ENCODE measurements around the gene PRPF38B. TPM values are rescaled to one million over a fixed set of nuclear protein-coding genes. Genes with fewer than 3 reads are reported as not detected.
"Not testable (repeated sequence)": the region's sequence is repeated elsewhere in the genome, so short reads cannot be mapped to it uniquely, and the experiment has no call there.

The PRPF38B gene
- polyA plus RNA-seq, 4 donors: 22.7 to 68.5 (median 26.6) TPM

- Histone ChIP-seq H3K4me1 (ENCODE audit: control insufficient read depth in 3 of 3, insufficient read depth in 2 of 3, low read depth in 1 of 3, low read length in 2 of 3) (peaks cover 0 to 2% (median 0%) of the 10 kb centered on the region in 3 donors), H3K9me3 (ENCODE audit: control insufficient read depth in 2 of 2, insufficient read depth in 1 of 2, low read depth in 1 of 2, low read length in 1 of 2) (no peaks in the 10 kb centered on the region), H3K36me3 (ENCODE audit: control insufficient read depth in 3 of 3, insufficient read depth in 2 of 3, low read depth in 1 of 3, low read length in 3 of 3) (no peaks in the 10 kb centered on the region), H3K4me3 (ENCODE audit: low read depth in 1 of 3, low read length in 3 of 3) (no peak overlapping the region), H3K27me3 (ENCODE audit: control insufficient read depth in 3 of 3, insufficient read depth in 3 of 3, low read length in 3 of 3) (peaks cover 0 to 2% (median 0%) of the 10 kb centered on the region in 3 donors), H3K27ac (ENCODE audit: low read depth in 1 of 3, low read length in 2 of 3) (no peak overlapping the region)
- no peak for DNase-seq
- 41 to 51% (median 50%) methylated on average over 2 of the region's 2 CpGs for WGBS, 3 donors
- no peak for FAIRE-seq
Observed at GRCh38 chr1:108686614-108687313, 5.3 kb upstream of the PRPF38B start.

- Histone ChIP-seq H3K36me3 (ENCODE audit: control insufficient read depth in 3 of 3, insufficient read depth in 2 of 3, low read depth in 1 of 3, low read length in 3 of 3) (peaks cover 0 to 2% (median 0%) of the 10 kb centered on the region in 3 donors), H3K27ac (ENCODE audit: low read depth in 1 of 3, low read length in 2 of 3) (peak overlapping the region; percentile 94 to 99 (median 97)), H3K4me3 (ENCODE audit: low read depth in 1 of 3, low read length in 3 of 3) (peak overlapping the region; percentile 74 to 87 (median 77)), H3K9me3 (ENCODE audit: control insufficient read depth in 2 of 2, insufficient read depth in 1 of 2, low read depth in 1 of 2, low read length in 1 of 2) (no peaks in the 10 kb centered on the region), H3K27me3 (ENCODE audit: control insufficient read depth in 3 of 3, insufficient read depth in 3 of 3, low read length in 3 of 3) (no peaks in the 10 kb centered on the region), H3K4me1 (ENCODE audit: control insufficient read depth in 3 of 3, insufficient read depth in 2 of 3, low read depth in 1 of 3, low read length in 2 of 3) (peaks cover 0 to 2% (median 0%) of the 10 kb centered on the region in 3 donors)
- FAIRE-seq (no peak), DNase-seq (peak in 1 of 2 donors; percentile 14)
- 7 to 15% (median 10%) methylated on average over 12 of the region's 12 CpGs for WGBS, 3 donors
Observed at GRCh38 chr1:108691128-108691941, 775 bp upstream of the PRPF38B start.

- FAIRE-seq (no peak), DNase-seq (peak; percentile 72 to 82)
- Histone ChIP-seq H3K9me3 (ENCODE audit: control insufficient read depth in 2 of 2, insufficient read depth in 1 of 2, low read depth in 1 of 2, low read length in 1 of 2) (no peaks in the 10 kb centered on the region), H3K4me1 (ENCODE audit: control insufficient read depth in 3 of 3, insufficient read depth in 2 of 3, low read depth in 1 of 3, low read length in 2 of 3) (peaks cover 0 to 3% (median 2%) of the 10 kb centered on the region in 3 donors), H3K4me3 (ENCODE audit: low read depth in 1 of 3, low read length in 3 of 3) (peak overlapping the region; percentile 74 to 87 (median 77)), H3K27ac (ENCODE audit: low read depth in 1 of 3, low read length in 2 of 3) (peak overlapping the region; percentile 94 to 99 (median 97)), H3K36me3 (ENCODE audit: control insufficient read depth in 3 of 3, insufficient read depth in 2 of 3, low read depth in 1 of 3, low read length in 3 of 3) (peaks cover 3 to 6% (median 4%) of the 10 kb centered on the region in 3 donors), H3K27me3 (ENCODE audit: control insufficient read depth in 3 of 3, insufficient read depth in 3 of 3, low read length in 3 of 3) (no peaks in the 10 kb centered on the region)
- 0 to 1% (median 0%) methylated on average over 34 to 36 of the region's 36 CpGs for whole genome bisulfite sequencing, 3 donors
Observed at GRCh38 chr1:108692724-108693655, 880 bp downstream of the PRPF38B start.

GRCh38 chr1:108695535-108695934 lies 3.4 kb downstream of the PRPF38B start:
- no peak for DNase-seq
- no peak for FAIRE-seq
- no peaks in the 10 kb centered on the region for H3K9me3 ChIP-seq (ENCODE audit: control insufficient read depth in 2 of 2, insufficient read depth in 1 of 2, low read depth in 1 of 2, low read length in 1 of 2)
- WGBS, 3 donors: 60 to 73% (median 67%) methylated on average over 5 of the region's 5 CpGs
- peaks cover 11 to 14% (median 14%) of the 10 kb centered on the region in 3 donors for H3K36me3 ChIP-seq (ENCODE audit: control insufficient read depth in 3 of 3, insufficient read depth in 2 of 3, low read depth in 1 of 3, low read length in 3 of 3)
- peaks cover 0 to 3% (median 2%) of the 10 kb centered on the region in 3 donors for H3K4me1 ChIP-seq (ENCODE audit: control insufficient read depth in 3 of 3, insufficient read depth in 2 of 3, low read depth in 1 of 3, low read length in 2 of 3)
- H3K4me3 ChIP-seq (ENCODE audit: low read depth in 1 of 3, low read length in 3 of 3): no peak overlapping the region
- no peak overlapping the region for H3K27ac ChIP-seq (ENCODE audit: low read depth in 1 of 3, low read length in 2 of 3)
- H3K27me3 ChIP-seq (ENCODE audit: control insufficient read depth in 3 of 3, insufficient read depth in 3 of 3, low read length in 3 of 3): no peaks in the 10 kb centered on the region

- Histone ChIP-seq H3K27ac (ENCODE audit: low read depth in 1 of 3, low read length in 2 of 3) (no peak overlapping the region), H3K9me3 (ENCODE audit: control insufficient read depth in 2 of 2, insufficient read depth in 1 of 2, low read depth in 1 of 2, low read length in 1 of 2) (no peaks in the 10 kb centered on the region), H3K4me3 (ENCODE audit: low read depth in 1 of 3, low read length in 3 of 3) (no peak overlapping the region), H3K36me3 (ENCODE audit: control insufficient read depth in 3 of 3, insufficient read depth in 2 of 3, low read depth in 1 of 3, low read length in 3 of 3) (peaks cover 14 to 17% (median 15%) of the 10 kb centered on the region in 3 donors), H3K27me3 (ENCODE audit: control insufficient read depth in 3 of 3, insufficient read depth in 3 of 3, low read length in 3 of 3) (no peaks in the 10 kb centered on the region), H3K4me1 (ENCODE audit: control insufficient read depth in 3 of 3, insufficient read depth in 2 of 3, low read depth in 1 of 3, low read length in 2 of 3) (peaks cover 0 to 3% (median 0%) of the 10 kb centered on the region in 3 donors)
- 83 to 86% (median 85%) methylated on average over 22 of the region's 22 CpGs for WGBS, 3 donors
- DNase-seq (no peak), FAIRE-seq (no peak)
Observed at GRCh38 chr1:108699375-108700332, 7.5 kb downstream of the PRPF38B start.

- FAIRE-seq: no peak
- Histone ChIP-seq H3K27me3 (ENCODE audit: control insufficient read depth in 3 of 3, insufficient read depth in 3 of 3, low read length in 3 of 3) (no peaks in the 10 kb centered on the region), H3K27ac (ENCODE audit: low read depth in 1 of 3, low read length in 2 of 3) (no peak overlapping the region), H3K4me1 (ENCODE audit: control insufficient read depth in 3 of 3, insufficient read depth in 2 of 3, low read depth in 1 of 3, low read length in 2 of 3) (peaks cover 0 to 3% (median 0%) of the 10 kb centered on the region in 3 donors), H3K4me3 (ENCODE audit: low read depth in 1 of 3, low read length in 3 of 3) (no peak overlapping the region), H3K9me3 (ENCODE audit: control insufficient read depth in 2 of 2, insufficient read depth in 1 of 2, low read depth in 1 of 2, low read length in 1 of 2) (no peaks in the 10 kb centered on the region), H3K36me3 (ENCODE audit: control insufficient read depth in 3 of 3, insufficient read depth in 2 of 3, low read depth in 1 of 3, low read length in 3 of 3) (peaks cover 12 to 17% (median 14%) of the 10 kb centered on the region in 3 donors)
- 84 to 86% (median 85%) methylated on average over 5 of the region's 5 CpGs for WGBS, 3 donors
- no peak for DNase-seq
Observed at GRCh38 chr1:108701176-108701849, 9.2 kb downstream of the PRPF38B start.

- not testable (repeated sequence) for H3K27ac ChIP-seq (ENCODE audit: low read depth in 1 of 3, low read length in 2 of 3); FAIRE-seq
- 95 to 97% (median 95%) methylated on average over 6 of the region's 6 CpGs for WGBS, 3 donors
Observed at GRCh38 chr1:108702109-108702508, 10.0 kb downstream of the PRPF38B start.

More at GRCh38 chr1:108702109-108702508, 10.0 kb downstream of the PRPF38B start:
- DNase-seq; H3K27me3 ChIP-seq (ENCODE audit: control insufficient read depth in 3 of 3, insufficient read depth in 3 of 3, low read length in 3 of 3); H3K9me3 ChIP-seq (ENCODE audit: control insufficient read depth in 2 of 2, insufficient read depth in 1 of 2, low read depth in 1 of 2, low read length in 1 of 2); H3K4me1 ChIP-seq (ENCODE audit: control insufficient read depth in 3 of 3, insufficient read depth in 2 of 3, low read depth in 1 of 3, low read length in 2 of 3); H3K4me3 ChIP-seq (ENCODE audit: low read depth in 1 of 3, low read length in 3 of 3): not testable (repeated sequence)
- H3K36me3 ChIP-seq (ENCODE audit: control insufficient read depth in 3 of 3, insufficient read depth in 2 of 3, low read depth in 1 of 3, low read length in 3 of 3): peaks cover 8 to 15% (median 10%) of the 10 kb centered on the region in 3 donors
